Measurements from ENCODE around the gene SH3RF2.

The SH3RF2 gene

GRCh38 chr5:146048994-146049703, 112.8 kb downstream of the SH3RF2 start:
- peak; percentile 59 for DNase-seq (ENCODE audit: low spot score)

- DNase-seq (ENCODE audit: low spot score) = no peak
Measured at GRCh38 chr5:146049704-146050026, 113.3 kb downstream of the SH3RF2 start.

- DNase-seq (ENCODE audit: low spot score) = no peak
Measured at GRCh38 chr5:146050086-146050485, 113.7 kb downstream of the SH3RF2 start.

- DNase-seq (ENCODE audit: low spot score) = no peak
Measured at GRCh38 chr5:146051678-146052077, 115.3 kb downstream of the SH3RF2 start.

GRCh38 chr5:146052780-146053179, 116.4 kb downstream of the SH3RF2 start:
- DNase-seq (ENCODE audit: low spot score) = no peak

GRCh38 chr5:146055432-146055831, 119.1 kb downstream of the SH3RF2 start:
- no peak for DNase-seq (ENCODE audit: low spot score)

GRCh38 chr5:146059460-146060220, 123.3 kb downstream of the SH3RF2 start:
- DNase-seq (ENCODE audit: low spot score) = no peak

GRCh38 chr5:146060221-146060585, 123.8 kb downstream of the SH3RF2 start:
- no peak for DNase-seq (ENCODE audit: low spot score)

GRCh38 chr5:146066968-146067367, 130.6 kb downstream of the SH3RF2 start:
- no peak for DNase-seq (ENCODE audit: low spot score)

- DNase-seq (ENCODE audit: low spot score) = no peak
Measured at GRCh38 chr5:146068206-146068605, 131.8 kb downstream of the SH3RF2 start.

- no peak for DNase-seq (ENCODE audit: low spot score)
Measured at GRCh38 chr5:146068977-146069779, 132.8 kb downstream of the SH3RF2 start.

- DNase-seq (ENCODE audit: low spot score) = no peak
Measured at GRCh38 chr5:146069780-146070099, 133.4 kb downstream of the SH3RF2 start.

- no peak for DNase-seq (ENCODE audit: low spot score)
Measured at GRCh38 chr5:146070746-146071145, 134.4 kb downstream of the SH3RF2 start.

GRCh38 chr5:146071171-146071570, 134.8 kb downstream of the SH3RF2 start:
- no peak for DNase-seq (ENCODE audit: low spot score)

GRCh38 chr5:146072595-146072994, 136.2 kb downstream of the SH3RF2 start:
- no peak for DNase-seq (ENCODE audit: low spot score)

- DNase-seq (ENCODE audit: low spot score) = no peak
Measured at GRCh38 chr5:146073239-146073900, 137.0 kb downstream of the SH3RF2 start.

- no peak for DNase-seq (ENCODE audit: low spot score)
Measured at GRCh38 chr5:146076028-146076427, 139.7 kb downstream of the SH3RF2 start.

- DNase-seq (ENCODE audit: low spot score) = no peak
Measured at GRCh38 chr5:146076455-146076854, 140.1 kb downstream of the SH3RF2 start.

GRCh38 chr5:146078566-146078965, 142.2 kb downstream of the SH3RF2 start:
- DNase-seq (ENCODE audit: low spot score) = no peak

GRCh38 chr5:146079695-146080373, 143.5 kb downstream of the SH3RF2 start:
- no peak for DNase-seq (ENCODE audit: low spot score)

GRCh38 chr5:146081556-146081955, 145.2 kb downstream of the SH3RF2 start:
- DNase-seq (ENCODE audit: low spot score) = no peak

- DNase-seq (ENCODE audit: low spot score) = no peak
Measured at GRCh38 chr5:146082798-146083197, 146.4 kb downstream of the SH3RF2 start.
